Activated CD8-positive, alpha-beta T cell treated with anti-CD3 and anti-CD28 coated beads for 36 hours (primary cell): Measurements from ENCODE around the gene NEK6. TPM values are rescaled to one million over a fixed set of nuclear protein-coding genes. Genes with fewer than 3 reads are reported as not detected.

Experiments
- ATAC-seq: fragments of 200-7000 bp; cut with Tn5 transposase; one replicate; pipeline ENCODE4 v1.10.0; 2021; ENCODE audit warnings: mild to moderate bottlenecking, moderate library complexity
- CTCF ChIA-PET: fragments of 350-600 bp; sonication (Branson Sonifier 250); formaldehyde crosslinking; loops from one replicate; lab custom pipeline; 2021; ENCODE audit warnings: antibody characterized with exemption; lab: Charles Lee
- POLR2A ChIA-PET: fragments of 350-600 bp; sonication (Branson Sonifier 250); formaldehyde crosslinking; loops from one replicate; lab custom pipeline; 2021; ENCODE audit warnings: antibody characterized with exemption; lab: Charles Lee
- DNase-seq: peaks from one replicate; pipeline ENCODE4 v3.0.0-alpha.2; 2020
- H3K27ac Mint-ChIP-seq: one replicate; pipeline ENCODE4 v1.8.0; 2021; ENCODE audit warnings: mild to moderate bottlenecking, mixed read lengths
- H3K27me3 Mint-ChIP-seq: one replicate; pipeline ENCODE4 v1.8.0; 2021; ENCODE audit warnings: mixed read lengths
- H3K36me3 Mint-ChIP-seq: one replicate; pipeline ENCODE4 v1.8.0; 2021; ENCODE audit warnings: low read depth, mixed read lengths
- H3K4me1 Mint-ChIP-seq: one replicate; pipeline ENCODE4 v1.8.0; 2021; ENCODE audit warnings: low read depth, mixed read lengths
- H3K4me3 Mint-ChIP-seq: one replicate; pipeline ENCODE4 v1.8.0; 2021; ENCODE audit warnings: mild to moderate bottlenecking, moderate library complexity, mixed read lengths
- H3K9me3 Mint-ChIP-seq: one replicate; pipeline ENCODE4 v1.8.0; 2021; ENCODE audit warnings: mixed read lengths
- intact Hi-C: fragments of 100-400 bp; cut with micrococcal nuclease; formaldehyde crosslinking; loops from one replicate; pipeline ENCODE4 v1.10.0; 2022
- total RNA-seq, 2 experiments: library from RNA; stranded (reverse); gene quantifications; one replicate each; pipeline ENCODE4 v1.2.3, GENCODE V29; 2021
- TF ChIP-seq, protein P1 (sequence below): fragments of 200-600 bp; IDR thresholded peaks from one replicate; pipeline ENCODE4 v1.8.0; 2022; ENCODE audit warnings: antibody characterized with exemption, mild to moderate bottlenecking

NEK6 gene
- total RNA-seq, 2 experiments from 2014 or later, result 20.2 to 21.8 TPM

DNA sequence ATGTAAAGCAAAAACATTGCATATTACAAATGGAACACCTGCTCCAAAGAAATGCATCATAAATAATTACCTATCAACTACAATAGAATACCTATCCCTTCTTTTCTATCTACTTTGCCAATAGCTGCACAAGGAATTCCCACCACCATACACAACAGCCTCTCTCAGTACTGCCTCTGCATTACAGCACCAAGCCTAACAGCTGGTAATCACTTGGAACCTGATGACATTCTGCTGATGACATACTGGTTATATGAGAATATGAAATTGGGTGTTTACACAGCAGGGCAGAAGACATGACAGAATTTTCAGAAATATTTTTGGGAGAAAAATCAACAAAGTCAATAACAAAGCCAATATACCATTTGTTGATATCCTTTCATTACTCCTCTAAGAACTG, 114.3 kb downstream of the NEK6 start:
- Mint-ChIP-seq H3K9me3 (no peaks in the 10 kb centered on the region), H3K27ac (no peak overlapping the region), H3K4me1 (peaks cover 37% of the 10 kb centered on the region), H3K36me3 (peaks cover 18% of the 10 kb centered on the region), H3K4me3 (no peak overlapping the region), H3K27me3 (no peaks in the 10 kb centered on the region)
- TF ChIP-seq, protein P1, sequence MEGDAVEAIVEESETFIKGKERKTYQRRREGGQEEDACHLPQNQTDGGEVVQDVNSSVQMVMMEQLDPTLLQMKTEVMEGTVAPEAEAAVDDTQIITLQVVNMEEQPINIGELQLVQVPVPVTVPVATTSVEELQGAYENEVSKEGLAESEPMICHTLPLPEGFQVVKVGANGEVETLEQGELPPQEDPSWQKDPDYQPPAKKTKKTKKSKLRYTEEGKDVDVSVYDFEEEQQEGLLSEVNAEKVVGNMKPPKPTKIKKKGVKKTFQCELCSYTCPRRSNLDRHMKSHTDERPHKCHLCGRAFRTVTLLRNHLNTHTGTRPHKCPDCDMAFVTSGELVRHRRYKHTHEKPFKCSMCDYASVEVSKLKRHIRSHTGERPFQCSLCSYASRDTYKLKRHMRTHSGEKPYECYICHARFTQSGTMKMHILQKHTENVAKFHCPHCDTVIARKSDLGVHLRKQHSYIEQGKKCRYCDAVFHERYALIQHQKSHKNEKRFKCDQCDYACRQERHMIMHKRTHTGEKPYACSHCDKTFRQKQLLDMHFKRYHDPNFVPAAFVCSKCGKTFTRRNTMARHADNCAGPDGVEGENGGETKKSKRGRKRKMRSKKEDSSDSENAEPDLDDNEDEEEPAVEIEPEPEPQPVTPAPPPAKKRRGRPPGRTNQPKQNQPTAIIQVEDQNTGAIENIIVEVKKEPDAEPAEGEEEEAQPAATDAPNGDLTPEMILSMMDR, result no peak
- CTCF ChIA-PET, result no interaction called here
- no peak for DNase-seq
- intact Hi-C loops, result no loop called here
- no peak for ATAC-seq
- POLR2A ChIA-PET, result no interaction called here

DNA sequence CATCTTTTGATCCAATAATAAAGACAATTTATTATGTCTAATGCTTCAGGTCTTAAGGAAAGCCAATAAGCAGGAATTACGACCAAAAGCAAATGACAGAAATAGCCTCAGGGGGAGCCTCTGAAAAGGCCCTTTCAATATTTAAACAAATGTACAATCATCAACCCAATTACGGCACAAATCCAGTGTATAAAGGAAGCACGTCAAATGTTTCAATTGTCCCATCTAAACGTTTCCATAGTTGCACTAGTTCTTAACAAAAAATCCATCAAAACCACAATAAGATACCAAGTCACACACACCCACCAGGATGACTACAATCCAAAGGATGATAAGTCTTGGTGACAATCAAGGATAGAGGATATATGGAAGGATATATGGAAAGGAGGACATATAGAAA, 115.6 kb downstream of the NEK6 start:
- ChIA-PET POLR2A (no interaction called here), CTCF (no interaction called here)
- no peak overlapping the region for H3K4me3 Mint-ChIP-seq
- TF ChIP-seq, protein P1, result no peak
- DNase-seq, result no peak
- intact Hi-C loops, result no loop called here
- H3K9me3 Mint-ChIP-seq, result no peaks in the 10 kb centered on the region
- no peak for ATAC-seq
- peaks cover 28% of the 10 kb centered on the region for H3K4me1 Mint-ChIP-seq
- H3K27ac Mint-ChIP-seq, result no peak overlapping the region
- H3K36me3 Mint-ChIP-seq, result peaks cover 19% of the 10 kb centered on the region
- H3K27me3 Mint-ChIP-seq, result no peaks in the 10 kb centered on the region

DNA sequence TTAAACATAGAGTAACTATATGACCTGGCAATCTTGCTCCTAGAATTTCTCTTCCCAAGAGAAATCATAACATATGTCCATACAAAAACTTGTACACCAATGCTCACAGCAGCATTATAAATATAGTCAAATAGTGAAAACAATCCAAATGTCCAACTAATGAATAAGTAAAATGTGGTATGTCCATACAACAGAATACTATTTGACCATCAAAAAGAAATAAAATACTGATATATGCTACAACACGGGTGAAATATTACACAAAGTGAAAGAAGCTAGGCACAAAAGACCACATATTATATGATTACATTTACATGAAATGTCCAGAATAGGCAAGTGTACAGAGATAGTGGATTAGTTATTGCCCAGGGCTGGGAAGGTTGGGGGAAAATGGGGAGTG, 116.1 kb downstream of the NEK6 start:
- DNase-seq (no peak), ATAC-seq (no peak)
- CTCF ChIA-PET, result interaction anchor here (1.0 to 1.2 kb wide), 3 partner anchors 12 to 24 kb away, joined by 3 to 4 read pairs (median 3); no protein-coding TSS in a partner anchor
- POLR2A ChIA-PET, result interaction anchor here (1.3 kb wide), 1 partner anchor 19 kb away, joined by 4 read pairs; no protein-coding TSS in a partner anchor
- intact Hi-C loops, result no loop called here
- Mint-ChIP-seq H3K4me3 (no peak overlapping the region), H3K27me3 (no peaks in the 10 kb centered on the region), H3K27ac (no peak overlapping the region), H3K36me3 (peaks cover 18% of the 10 kb centered on the region), H3K4me1 (peaks cover 26% of the 10 kb centered on the region), H3K9me3 (no peaks in the 10 kb centered on the region)
- TF ChIP-seq, protein P1, result no peak

DNA sequence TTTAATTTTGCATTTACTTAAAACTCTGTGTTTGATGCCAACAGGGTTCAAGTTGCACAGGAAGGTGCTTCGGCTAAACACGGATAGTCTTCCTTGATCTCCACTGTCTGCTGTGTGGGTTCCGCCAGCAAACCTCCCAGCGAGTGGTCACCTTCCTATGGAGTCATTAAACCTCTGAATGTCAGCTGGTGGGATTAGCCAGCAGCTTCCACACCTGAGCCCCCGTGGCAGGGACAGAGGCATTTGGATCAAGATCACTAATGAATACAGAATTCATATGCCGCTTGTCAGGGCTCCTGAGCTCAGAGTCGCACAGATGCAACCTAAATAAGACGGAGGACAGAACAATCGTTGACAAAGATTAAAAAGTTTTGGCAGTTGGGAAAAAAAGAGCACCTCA, 118.0 kb downstream of the NEK6 start:
- H3K4me1 Mint-ChIP-seq, result peaks cover 21% of the 10 kb centered on the region

DNA sequence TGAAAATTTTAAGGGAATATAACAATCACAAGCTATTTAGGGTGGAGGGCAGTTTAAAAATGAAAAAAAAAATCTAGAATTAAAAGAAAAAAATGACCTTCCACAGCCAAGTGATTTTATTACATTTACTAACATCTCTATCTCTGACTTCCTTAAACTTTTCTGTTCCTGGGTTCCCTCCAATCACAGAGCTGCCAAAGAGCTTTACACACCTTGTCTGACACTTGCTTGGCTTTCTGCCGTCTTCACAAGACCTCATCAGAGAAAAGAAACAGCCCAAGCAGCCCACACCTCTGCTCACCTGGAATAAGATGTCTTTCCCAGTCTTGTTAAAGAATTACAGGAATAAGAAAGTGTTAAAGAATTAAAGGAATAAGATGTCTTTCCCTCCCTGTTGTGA, 118.6 kb downstream of the NEK6 start:
- ChIA-PET POLR2A (no interaction called here), CTCF (interaction anchor here (1.0 kb wide), 1 partner anchor 15 kb away, joined by 4 read pairs; no protein-coding TSS in a partner anchor)
- Mint-ChIP-seq H3K27ac (no peak overlapping the region), H3K9me3 (no peaks in the 10 kb centered on the region), H3K27me3 (no peaks in the 10 kb centered on the region), H3K36me3 (peaks cover 26% of the 10 kb centered on the region), H3K4me3 (no peak overlapping the region), H3K4me1 (peaks cover 22% of the 10 kb centered on the region)
- TF ChIP-seq, protein P1, result no peak
- DNase-seq (no peak), ATAC-seq (no peak)
- intact Hi-C loops, result no loop called here

More for the DNA sequence above, 118.0 kb downstream of the NEK6 start:
- no peaks in the 10 kb centered on the region for H3K9me3 Mint-ChIP-seq
- POLR2A ChIA-PET, result interaction anchor here (0.6 kb wide), 2 partner anchors 93 to 980 kb away, joined by 3 read pairs; no protein-coding TSS in a partner anchor
- H3K36me3 Mint-ChIP-seq, result peaks cover 26% of the 10 kb centered on the region
- DNase-seq (no peak), ATAC-seq (no peak)
- TF ChIP-seq, protein P1, result no peak
- H3K27me3 Mint-ChIP-seq, result no peaks in the 10 kb centered on the region
- no peak overlapping the region for H3K27ac Mint-ChIP-seq
- CTCF ChIA-PET, result interaction anchor here (0.5 to 1.0 kb wide), 5 partner anchors 12 to 333 kb away, joined by 3 to 4 read pairs (median 3); no protein-coding TSS in a partner anchor
- intact Hi-C loops, result no loop called here
- no peak overlapping the region for H3K4me3 Mint-ChIP-seq
